MM.1S (cell line): ENCODE data around the gene CABP5.

Experiments
- DNase-seq: peaks from one replicate; pipeline ENCODE4 v3.0.0-alpha.2; 2015
- H2AFZ ChIP-seq: fragments of 300-600 bp; sonication (generic); 2 replicates; pipeline ENCODE4 v1.6.0; 2016; ENCODE audit warnings: antibody characterized with exemption, low read length
- H3F3A ChIP-seq: fragments of 300-600 bp; sonication (generic); 2 replicates; pipeline ENCODE4 v1.6.1; 2016; ENCODE audit warnings: mild to moderate bottlenecking, antibody characterized with exemption, low read length, moderate library complexity, mixed read lengths; ENCODE audit not compliant: insufficient read depth
- H3K27ac ChIP-seq: fragments of 300-600 bp; sonication (generic); 2 replicates; pipeline ENCODE4 v1.5.1; 2016; ENCODE audit warnings: mild to moderate bottlenecking, low read length
- H3K27me3 ChIP-seq: fragments of 300-600 bp; sonication (generic); replicated peaks from 2 replicates; pipeline ENCODE4 v1.6.0; 2016; ENCODE audit warnings: low read length; ENCODE audit not compliant: insufficient read depth
- H3K36me3 ChIP-seq: fragments of 300-600 bp; sonication (generic); replicated peaks from 2 replicates; pipeline ENCODE4 v1.6.1; 2016; ENCODE audit warnings: mild to moderate bottlenecking, low read length, mixed read lengths; ENCODE audit not compliant: insufficient read depth
- H3K4me1 ChIP-seq: fragments of 300-600 bp; sonication (generic); 2 replicates; pipeline ENCODE4 v1.6.1; 2016; ENCODE audit warnings: low read length, mixed read lengths
- H3K4me2 ChIP-seq: fragments of 300-600 bp; sonication (generic); 2 replicates; pipeline ENCODE4 v1.6.0; 2016; ENCODE audit warnings: low read depth, low read length
- H3K4me3 ChIP-seq: fragments of 300-600 bp; sonication (generic); 2 replicates; pipeline ENCODE4 v1.5.1; 2016; ENCODE audit warnings: low read length, mixed read lengths
- H3K79me2 ChIP-seq: fragments of 300-600 bp; sonication (generic); 2 replicates; pipeline ENCODE4 v1.6.1; 2016; ENCODE audit warnings: mixed run types, low read length, mixed read lengths
- H3K9ac ChIP-seq: fragments of 300-600 bp; sonication (generic); 2 replicates; pipeline ENCODE4 v1.6.1; 2016; ENCODE audit warnings: low read length, mixed read lengths
- H3K9me2 ChIP-seq: fragments of 300-600 bp; sonication (generic); replicated peaks from 2 replicates; pipeline ENCODE4 v1.6.1; 2016; ENCODE audit warnings: mild to moderate bottlenecking, low read length, mixed read lengths; ENCODE audit not compliant: insufficient read depth
- H3K9me3 ChIP-seq: fragments of 300-600 bp; sonication (generic); replicated peaks from 2 replicates; pipeline ENCODE4 v1.6.1; 2016; ENCODE audit warnings: mild to moderate bottlenecking, low read length, mixed read lengths; ENCODE audit not compliant: insufficient read depth
- H4K20me1 ChIP-seq: fragments of 300-600 bp; sonication (generic); 2 replicates; pipeline ENCODE4 v1.6.1; 2016; ENCODE audit warnings: mild to moderate bottlenecking, low read length, moderate library complexity, mixed read lengths; ENCODE audit not compliant: insufficient read depth
- EZH2 ChIP-seq: fragments of 300-600 bp; sonication (generic); optimal IDR thresholded peaks from 2 replicates; pipeline ENCODE3; 2017; ENCODE audit warnings: low read depth, mild to moderate bottlenecking, antibody characterized with exemption, low read length, mixed read lengths
- EZH2phosphoT487 ChIP-seq: fragments of 300-600 bp; sonication (generic); IDR thresholded peaks from 2 replicates; pipeline ENCODE4 v1.6.1; 2018; ENCODE audit warnings: antibody characterized with exemption, low read length
- TF ChIP-seq, protein P1 (sequence below): fragments of 300-600 bp; sonication (generic); IDR thresholded peaks from 2 replicates; pipeline ENCODE4 v1.5.1; 2016; ENCODE audit warnings: antibody characterized with exemption, low read length, mixed read lengths

The CABP5 gene

DNA sequence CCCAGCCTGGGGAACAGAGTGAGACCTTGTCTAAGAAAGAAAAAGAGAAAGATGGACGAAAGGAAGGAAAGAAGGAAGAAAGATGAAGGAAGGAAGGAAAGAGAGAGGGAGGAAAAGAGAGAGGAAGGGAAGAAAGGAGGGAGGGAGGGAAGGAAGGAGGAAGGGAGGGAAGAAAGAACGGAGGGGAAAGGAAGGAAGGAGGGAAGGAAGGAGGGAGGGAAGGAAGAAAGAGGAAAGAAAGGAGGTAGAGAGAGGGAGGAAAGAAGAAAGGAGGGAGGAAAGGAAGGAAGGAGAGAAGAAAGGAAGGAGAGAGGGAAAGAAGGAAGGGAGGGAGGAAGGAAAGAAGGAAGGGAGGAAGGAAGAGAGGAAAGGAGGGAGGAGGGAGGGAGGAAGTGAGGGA lies 20.9 kb downstream of the CABP5 start:
- H3K4me3 ChIP-seq: no peak overlapping the region
- H3K27ac ChIP-seq: no peak overlapping the region
- no peaks in the 10 kb centered on the region for H3K9me2 ChIP-seq
- H3K36me3 ChIP-seq: no peaks in the 10 kb centered on the region
- no peak overlapping the region for H3K4me2 ChIP-seq
- no peak overlapping the region for H2AFZ ChIP-seq
- no peak overlapping the region for H3K9ac ChIP-seq
- TF ChIP-seq EZH2phosphoT487: no peak
- TF ChIP-seq, protein P1, sequence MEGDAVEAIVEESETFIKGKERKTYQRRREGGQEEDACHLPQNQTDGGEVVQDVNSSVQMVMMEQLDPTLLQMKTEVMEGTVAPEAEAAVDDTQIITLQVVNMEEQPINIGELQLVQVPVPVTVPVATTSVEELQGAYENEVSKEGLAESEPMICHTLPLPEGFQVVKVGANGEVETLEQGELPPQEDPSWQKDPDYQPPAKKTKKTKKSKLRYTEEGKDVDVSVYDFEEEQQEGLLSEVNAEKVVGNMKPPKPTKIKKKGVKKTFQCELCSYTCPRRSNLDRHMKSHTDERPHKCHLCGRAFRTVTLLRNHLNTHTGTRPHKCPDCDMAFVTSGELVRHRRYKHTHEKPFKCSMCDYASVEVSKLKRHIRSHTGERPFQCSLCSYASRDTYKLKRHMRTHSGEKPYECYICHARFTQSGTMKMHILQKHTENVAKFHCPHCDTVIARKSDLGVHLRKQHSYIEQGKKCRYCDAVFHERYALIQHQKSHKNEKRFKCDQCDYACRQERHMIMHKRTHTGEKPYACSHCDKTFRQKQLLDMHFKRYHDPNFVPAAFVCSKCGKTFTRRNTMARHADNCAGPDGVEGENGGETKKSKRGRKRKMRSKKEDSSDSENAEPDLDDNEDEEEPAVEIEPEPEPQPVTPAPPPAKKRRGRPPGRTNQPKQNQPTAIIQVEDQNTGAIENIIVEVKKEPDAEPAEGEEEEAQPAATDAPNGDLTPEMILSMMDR: no peak
- no peak for TF ChIP-seq EZH2
- no peak for DNase-seq
- H4K20me1 ChIP-seq: no peaks in the 10 kb centered on the region
- H3F3A ChIP-seq: no peaks in the 10 kb centered on the region
- no peaks in the 10 kb centered on the region for H3K4me1 ChIP-seq
- no peaks in the 10 kb centered on the region for H3K79me2 ChIP-seq
- H3K27me3 ChIP-seq: peaks cover 84% of the 10 kb centered on the region
- no peaks in the 10 kb centered on the region for H3K9me3 ChIP-seq

DNA sequence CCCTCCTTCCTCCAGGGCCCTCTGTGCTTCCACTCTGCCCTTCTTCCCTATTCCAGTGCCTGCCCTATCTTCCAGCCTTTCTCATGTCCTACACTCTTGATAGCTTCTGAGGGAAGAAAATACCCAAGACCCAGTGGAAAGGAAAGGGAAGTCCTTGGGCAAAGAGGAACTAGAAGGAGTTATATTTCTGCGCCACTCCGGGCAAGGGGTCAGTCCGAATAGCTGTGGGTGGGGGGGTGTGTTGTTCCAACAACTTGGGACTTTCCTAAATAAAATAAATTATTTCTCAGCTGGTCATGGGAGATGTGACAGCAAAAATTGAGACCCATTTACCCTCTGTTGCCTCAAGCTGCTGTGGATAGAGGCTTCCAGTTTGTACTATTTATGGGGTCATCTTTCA lies 23.2 kb downstream of the CABP5 start:
- no peak for DNase-seq
- no peaks in the 10 kb centered on the region for H3K4me1 ChIP-seq
- H3K79me2 ChIP-seq: no peaks in the 10 kb centered on the region
- TF ChIP-seq, protein P1: no peak
- TF ChIP-seq EZH2phosphoT487 (no peak), EZH2 (no peak)
- H3F3A ChIP-seq: no peaks in the 10 kb centered on the region
- no peak overlapping the region for H3K27ac ChIP-seq
- no peaks in the 10 kb centered on the region for H3K9me2 ChIP-seq
- H4K20me1 ChIP-seq: no peaks in the 10 kb centered on the region
- H3K9me3 ChIP-seq: no peaks in the 10 kb centered on the region
- H3K27me3 ChIP-seq: peaks cover 84% of the 10 kb centered on the region
- no peak overlapping the region for H2AFZ ChIP-seq
- H3K9ac ChIP-seq: no peak overlapping the region
- H3K4me3 ChIP-seq: no peak overlapping the region
- H3K4me2 ChIP-seq: no peak overlapping the region
- H3K36me3 ChIP-seq: no peaks in the 10 kb centered on the region

DNA sequence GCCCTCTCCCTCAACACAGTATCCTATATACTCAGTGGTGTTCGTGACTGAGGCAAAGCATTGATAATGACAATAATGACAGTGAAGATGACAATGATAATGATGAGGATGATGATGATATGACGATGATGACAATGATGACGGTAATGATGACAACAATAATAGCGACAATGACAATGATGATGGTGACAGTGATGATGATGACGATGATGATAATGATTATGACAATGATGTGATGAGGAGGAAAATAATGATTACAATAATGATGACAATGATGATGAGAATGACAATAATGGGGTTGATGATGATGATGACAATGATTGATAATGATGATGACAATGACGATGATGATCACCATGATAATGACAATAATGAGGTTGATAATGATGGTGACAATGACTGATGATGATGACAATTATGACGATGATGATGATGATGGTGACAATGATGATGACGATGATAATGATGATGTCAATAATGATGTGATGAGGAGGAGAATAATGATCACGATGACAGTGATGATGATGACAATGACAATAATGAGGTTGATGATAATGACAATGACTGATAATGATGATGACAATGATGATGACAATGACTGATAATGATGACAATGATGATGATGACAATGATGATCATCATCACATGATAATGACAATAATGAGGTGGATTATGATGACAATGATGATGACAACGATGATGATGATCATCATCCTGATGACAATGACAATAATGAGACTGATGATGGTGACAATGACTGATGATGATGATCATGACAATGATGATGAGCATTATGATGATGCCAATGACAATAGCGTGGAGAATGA lies 32.7 kb downstream of the CABP5 start:
- Histone ChIP-seq H3K9me3 (no peaks in the 10 kb centered on the region), H3F3A (no peaks in the 10 kb centered on the region), H3K27me3 (peaks cover 66% of the 10 kb centered on the region), H3K36me3 (no peaks in the 10 kb centered on the region), H3K79me2 (no peaks in the 10 kb centered on the region), H4K20me1 (no peaks in the 10 kb centered on the region), H3K4me2 (no peak overlapping the region), H3K4me3 (no peak overlapping the region), H3K9ac (no peak overlapping the region), H3K27ac (no peak overlapping the region), H3K4me1 (no peaks in the 10 kb centered on the region), H3K9me2 (no peaks in the 10 kb centered on the region), H2AFZ (no peak overlapping the region)
- no peak for DNase-seq
- TF ChIP-seq, protein P1: no peak
- TF ChIP-seq EZH2: no peak
- TF ChIP-seq EZH2phosphoT487: no peak
